Activated effector memory CD4-positive, alpha-beta T cell treated with Interleukin-2 at 50 U/mL for 16 hours (primary cell): ENCODE measurements around the gene RBFOX2.

ENCODE experiments used
- DNase-seq: peaks from one replicate; pipeline ENCODE4 v3.0.0-alpha.2; 2020

Gene RBFOX2

DNA sequence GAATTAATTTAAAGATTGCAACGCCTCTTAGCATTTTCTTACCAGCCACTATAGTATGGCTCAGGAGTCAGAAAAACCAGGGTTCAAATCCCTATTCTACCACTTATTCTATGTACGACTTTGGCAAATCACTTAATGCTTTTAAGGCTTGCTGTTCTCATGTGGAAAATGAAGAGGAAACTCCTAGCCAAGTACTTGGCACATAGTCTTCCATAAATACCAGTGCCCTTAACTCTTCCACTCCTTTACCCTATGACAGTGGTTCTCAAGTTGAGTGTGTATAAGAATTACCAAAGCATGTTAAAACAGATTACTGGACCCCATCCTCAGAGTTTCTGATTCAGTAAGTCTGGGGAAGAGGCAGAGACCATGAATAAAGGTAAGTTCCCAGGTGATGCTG lies 107.6 kb downstream of the RBFOX2 start:
- no peak for DNase-seq

DNA sequence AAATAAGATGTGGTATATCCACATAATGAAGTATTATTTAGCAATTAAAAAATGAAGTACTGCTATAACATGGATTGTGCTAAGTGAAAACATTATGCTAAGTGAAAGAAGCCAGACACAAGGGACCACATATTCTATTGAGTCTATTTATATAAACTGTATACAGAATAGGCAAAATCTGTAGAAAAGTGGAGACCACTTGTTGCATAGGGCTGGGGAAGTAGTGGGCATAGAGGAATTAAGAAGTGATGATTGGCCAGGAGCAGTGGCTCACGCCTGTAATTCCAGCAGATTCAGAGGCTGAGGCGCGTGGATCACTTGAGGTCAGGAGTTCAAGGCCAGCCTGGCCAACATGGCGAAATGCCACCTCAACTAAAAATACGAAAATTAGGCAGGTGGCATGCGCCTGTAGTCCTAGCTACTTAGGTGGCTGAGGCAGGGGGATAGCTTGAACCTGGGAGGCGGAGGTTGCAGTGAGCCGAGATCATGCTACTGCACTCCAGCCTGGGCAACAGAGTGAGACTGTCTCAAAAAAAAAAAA lies 109.6 kb downstream of the RBFOX2 start:
- no peak for DNase-seq

DNA sequence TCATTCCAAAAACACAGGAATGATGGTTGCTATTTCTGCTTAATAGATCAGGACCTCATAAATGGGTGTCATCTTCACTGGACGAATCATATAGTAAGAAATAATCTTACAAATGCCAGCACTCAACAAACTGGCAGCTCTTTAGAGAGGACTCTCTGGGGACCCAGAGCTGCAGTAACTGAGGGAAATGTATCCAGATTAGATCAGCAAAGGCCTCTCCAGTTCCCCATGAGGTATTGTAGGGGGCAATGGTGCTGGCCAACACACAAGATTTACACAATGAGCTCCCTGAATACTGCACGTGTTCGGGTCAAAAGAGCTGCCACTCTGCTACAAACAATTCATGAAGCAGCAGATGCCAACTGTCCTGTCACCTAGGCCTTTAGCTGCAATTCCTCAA lies 110.2 kb downstream of the RBFOX2 start:
- no peak for DNase-seq

DNA sequence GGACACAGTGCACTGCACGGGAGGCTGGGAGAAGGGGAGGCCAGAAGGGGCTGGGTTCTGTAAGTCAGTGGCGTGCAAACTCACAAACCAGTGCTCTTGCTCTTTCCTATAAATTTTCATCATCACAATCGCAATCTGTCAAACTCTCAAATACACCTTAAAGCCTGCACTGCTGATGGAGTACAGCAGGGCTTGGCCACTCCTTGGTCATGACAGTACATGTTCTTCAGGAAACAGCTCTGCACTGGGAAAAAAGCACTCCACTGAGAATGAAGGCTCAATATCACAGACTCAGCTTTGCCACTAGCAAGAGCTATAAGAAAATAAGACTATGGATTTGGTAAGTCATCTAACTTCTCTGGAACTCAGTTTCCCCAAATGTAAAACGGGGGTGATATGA lies 111.0 kb downstream of the RBFOX2 start:
- no peak for DNase-seq

DNA sequence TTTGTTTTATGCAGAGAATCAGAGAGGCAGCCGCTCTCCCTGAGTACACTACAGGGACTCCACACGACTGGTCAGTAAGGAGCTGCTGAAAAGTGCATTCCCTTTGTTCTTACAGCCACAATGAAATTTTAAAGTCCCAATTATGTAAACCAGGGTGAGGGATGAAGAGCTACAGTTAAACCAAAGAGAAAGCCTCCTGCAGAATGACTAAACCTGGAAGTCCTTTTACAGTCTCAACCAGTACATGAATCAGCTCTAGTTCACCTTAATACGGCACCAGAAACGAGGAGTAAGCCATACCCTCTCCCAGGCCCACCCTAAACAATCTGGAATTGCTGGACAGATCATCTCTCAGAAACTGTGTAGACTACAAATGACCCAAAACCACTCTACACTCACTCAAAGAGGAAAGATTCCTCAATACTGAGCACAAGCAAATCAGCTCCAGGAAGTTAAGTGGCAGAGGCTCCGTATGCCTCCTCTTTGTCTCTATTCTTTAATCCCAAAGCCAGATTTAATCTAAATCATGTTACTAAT lies 113.1 kb downstream of the RBFOX2 start:
- no peak for DNase-seq

DNA sequence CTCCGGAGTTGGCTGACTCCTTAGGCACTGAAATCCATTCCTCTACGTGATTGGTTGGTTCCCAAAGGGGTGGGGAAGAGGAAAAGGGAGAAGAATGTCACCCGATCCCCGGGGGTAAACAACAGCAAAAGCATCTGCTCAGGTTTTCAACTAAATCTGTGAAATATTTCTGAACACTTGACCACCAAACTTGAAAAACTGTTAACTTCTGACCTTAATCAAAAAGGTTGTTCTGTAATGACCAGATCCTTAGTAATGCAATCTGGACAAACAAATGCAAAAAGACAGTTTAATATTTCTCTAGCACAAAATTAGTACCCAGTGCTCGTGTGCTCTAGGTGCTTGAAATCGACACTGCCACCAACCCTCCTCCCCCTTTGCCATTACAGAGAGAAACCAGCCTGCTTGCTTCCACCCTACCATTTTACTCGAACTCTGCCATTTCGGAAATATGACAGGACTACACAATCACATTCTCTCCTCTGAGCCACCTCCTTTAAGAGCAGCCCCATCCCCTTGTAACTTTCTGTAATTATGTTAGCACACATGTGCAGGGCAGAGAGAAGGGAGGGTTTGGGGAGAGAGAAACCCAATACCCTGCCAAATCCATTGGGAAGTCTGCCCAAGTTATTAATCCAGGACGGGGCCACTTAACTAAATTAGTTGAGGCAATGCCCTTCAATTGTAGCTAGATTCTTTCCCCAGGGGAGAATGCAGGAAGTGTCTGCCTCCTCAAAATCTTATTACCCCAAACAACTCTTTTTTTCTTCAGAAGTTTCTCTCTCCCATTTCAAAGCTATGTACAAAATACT lies 113.8 kb downstream of the RBFOX2 start:
- no peak for DNase-seq

DNA sequence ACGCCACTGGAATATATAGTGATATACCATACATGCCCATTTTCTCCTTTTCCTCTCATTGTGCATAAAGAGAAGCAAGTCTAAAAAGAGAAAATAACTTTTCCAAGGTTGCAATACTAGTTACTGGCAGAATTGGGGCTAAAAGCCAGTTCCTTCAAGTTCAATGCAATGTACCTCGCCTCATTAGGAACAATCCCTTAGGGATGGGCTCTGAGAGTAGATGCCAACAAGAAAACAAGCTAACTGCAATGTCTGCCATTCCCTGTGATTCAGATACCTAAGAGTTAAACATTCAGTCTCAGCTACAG lies 114.3 kb downstream of the RBFOX2 start:
- no peak for DNase-seq

DNA sequence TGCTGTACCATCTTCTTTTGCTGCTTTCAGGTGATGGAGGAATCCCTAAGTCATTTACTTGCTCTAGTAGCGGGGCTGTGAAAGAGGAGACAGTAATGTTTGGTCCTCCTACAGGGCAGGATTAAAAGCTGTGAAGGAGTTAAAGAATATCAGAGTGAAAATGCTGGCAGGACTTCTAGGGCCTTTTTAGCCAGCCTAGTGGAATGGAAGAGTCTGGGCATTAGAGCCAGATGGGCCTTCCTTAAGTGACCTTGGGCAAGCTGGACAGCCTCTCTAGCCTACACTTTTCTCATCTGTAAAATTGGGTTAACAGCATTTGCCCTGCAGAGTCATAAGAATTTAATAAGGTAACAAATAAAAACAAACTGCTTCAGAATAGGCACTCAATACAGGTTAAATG lies 114.7 kb downstream of the RBFOX2 start:
- no peak for DNase-seq

DNA sequence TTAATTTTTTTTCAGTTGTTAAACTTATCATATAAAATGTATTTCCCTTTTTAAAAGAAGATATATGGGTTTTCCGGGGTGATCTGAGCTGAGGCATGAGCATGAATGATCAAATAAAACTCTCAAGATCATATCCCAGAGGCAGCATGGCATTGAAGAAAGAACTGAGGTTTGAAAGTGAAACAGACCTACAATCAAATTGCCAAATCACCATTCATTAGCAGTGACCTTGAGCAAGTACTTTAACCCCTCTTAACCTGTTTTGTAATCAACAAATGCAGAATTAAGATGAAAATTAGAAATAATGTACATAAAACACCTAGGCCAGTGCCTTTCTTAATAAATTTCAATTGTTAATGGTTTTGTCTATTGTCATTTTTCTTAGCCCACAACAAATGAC lies 116.0 kb downstream of the RBFOX2 start:
- no peak for DNase-seq

DNA sequence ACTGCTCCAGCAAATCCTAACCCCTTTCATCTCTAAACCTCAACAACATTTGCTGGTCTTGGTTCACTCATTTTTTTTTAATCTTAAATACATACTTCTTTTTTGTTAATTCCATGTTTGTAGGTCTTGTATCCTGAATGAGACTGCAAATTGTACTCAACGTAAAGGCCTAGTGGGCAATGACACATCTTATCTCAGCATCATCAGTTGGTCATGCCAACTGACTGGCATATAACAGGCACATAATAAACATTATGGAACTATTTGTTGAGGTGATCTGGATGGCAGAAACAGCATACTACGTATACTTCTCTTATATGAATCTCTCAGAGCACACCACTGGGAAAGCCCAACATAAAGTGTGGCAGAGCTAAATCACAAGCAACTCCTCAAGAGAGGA lies 116.7 kb downstream of the RBFOX2 start:
- no peak for DNase-seq

DNA sequence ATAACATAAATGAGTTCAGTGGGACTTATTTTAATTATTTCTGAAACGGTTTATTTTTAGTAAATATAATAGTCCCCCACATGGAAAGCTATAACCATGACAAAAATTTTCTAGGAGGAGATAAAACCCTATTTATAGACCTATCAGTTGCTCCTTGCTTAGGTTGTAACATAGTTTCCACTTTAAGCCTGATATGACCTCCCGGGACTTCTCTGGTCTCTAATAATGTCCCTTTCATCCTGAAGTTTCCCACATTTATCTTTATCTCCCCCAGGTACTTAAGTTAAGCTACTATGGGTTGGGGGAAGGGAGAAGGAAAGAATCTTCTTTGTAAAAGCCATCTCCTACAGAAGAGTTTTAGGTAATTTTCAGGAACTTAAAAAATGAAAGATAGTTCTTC lies 117.7 kb downstream of the RBFOX2 start:
- DNase-seq = no peak

DNA sequence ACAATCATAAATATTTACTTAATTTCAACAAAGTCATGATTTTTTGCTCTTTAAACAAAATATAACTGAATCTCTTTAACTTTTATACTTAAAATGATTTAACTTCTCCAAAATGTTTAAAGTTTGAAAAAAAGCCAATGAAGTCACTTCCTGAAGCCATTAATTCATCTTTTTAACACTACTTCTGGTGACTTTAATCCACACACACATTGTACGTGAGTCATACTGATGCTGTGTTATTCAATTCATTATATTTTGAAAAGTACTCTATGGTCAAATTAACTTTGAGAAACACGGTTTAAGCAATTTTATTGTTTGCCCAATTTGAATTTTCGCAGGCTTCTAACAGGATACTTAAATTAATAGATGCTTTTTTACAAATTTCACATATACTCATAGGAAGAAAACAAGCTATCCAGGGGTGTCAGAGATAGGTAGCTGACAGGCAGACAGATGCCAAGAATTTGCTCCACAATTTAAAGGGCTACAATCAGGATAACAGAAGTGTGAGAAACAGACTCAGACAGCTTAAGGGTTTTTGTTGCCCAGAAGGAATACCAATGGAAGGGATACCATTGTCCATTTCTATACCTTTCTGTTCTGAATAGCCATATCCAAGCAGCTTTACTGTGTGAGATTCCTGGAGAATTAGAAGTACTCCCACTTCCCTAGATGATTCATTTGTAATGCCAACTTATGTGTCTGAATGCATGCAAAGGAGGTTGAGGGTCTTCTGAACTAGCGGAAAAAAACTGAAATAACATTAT lies 118.4 kb downstream of the RBFOX2 start:
- no peak for DNase-seq

DNA sequence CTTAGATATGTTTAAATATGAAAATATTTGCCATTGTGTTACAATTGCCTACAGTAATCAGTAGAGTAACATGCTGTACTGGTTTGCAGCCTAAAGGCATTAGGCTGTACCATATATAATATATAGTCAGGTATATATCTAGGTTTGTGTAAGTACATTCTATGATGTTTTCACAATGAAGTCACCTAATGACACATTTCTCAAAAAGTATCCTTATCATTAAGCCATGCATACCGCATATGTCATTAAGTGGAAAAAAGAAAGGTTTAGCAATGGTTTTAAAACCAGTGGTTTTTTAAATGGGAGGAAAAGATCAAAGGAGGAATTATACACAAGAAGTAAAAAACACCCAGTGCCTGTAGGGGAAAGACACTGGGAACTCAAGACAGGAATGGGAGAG lies 122.7 kb downstream of the RBFOX2 start:
- DNase-seq = no peak

DNA sequence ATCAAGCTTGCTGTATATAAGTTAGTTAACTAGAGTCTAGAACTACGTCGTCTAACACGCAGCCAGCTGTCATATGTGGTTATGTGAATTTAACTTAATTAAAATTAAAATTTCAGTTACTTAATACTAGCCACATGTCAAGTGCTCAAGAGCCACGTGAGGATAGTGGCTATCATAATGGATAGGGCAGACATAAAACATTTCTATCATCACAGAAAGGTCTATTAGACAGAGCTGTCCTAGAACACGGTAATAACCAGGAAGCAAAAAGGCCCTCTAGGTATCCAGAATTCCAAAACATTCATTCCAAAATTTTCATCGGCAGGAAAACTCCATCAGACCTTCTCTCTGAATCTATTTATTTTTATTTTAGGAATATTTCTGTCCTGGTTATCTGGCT lies 123.9 kb downstream of the RBFOX2 start:
- no peak for DNase-seq

DNA sequence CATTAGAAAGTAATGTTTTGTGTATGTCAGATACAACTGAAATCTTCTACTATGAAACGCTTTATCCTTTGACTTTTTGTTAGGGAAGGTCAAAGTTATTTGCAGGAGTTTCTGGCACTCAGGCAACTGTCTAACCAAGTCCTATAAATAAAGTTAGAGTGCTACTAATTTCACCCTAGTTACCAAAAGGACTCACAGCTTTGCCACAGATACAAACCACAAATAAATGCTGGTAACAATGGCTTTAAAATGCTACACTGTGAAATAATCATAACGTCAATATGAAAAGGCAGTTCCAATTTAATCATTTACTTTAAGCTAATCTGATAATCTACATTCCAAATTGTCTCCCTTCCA lies 124.3 kb downstream of the RBFOX2 start:
- DNase-seq = no peak

DNA sequence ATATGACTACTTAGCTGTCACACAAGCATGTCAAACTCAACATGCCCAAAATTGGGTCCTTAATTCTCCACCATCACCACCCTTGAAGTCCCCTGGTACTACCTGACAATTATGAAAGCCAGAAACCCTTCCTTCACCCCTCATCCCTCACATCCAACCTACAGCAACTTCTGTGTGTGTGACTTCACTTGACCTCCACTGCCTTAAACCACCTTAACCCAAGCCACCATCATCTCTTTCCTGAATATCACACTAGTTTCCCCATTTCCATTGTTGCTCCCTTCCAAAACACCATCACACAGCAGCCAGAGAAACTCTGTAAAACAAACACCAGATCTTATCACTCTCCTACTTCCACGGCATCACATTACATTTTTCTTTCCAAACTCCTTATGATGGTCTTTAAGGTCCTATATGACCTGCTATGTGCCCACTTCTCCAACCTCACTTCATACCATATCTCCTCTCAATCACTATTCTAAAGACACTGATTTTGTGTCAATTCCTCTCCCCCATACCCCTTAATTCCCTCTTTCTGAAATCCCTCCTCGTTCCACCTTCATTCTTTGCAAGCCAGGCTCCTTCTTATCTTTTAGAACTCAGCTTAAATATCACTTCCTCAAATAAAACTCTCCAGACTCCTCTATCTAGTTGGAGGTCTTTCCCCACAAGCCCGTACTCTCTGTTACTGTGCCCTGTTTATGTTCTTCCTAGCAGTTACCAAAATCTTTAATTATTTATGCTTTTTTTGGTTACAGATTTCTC lies 124.9 kb downstream of the RBFOX2 start:
- no peak for DNase-seq

DNA sequence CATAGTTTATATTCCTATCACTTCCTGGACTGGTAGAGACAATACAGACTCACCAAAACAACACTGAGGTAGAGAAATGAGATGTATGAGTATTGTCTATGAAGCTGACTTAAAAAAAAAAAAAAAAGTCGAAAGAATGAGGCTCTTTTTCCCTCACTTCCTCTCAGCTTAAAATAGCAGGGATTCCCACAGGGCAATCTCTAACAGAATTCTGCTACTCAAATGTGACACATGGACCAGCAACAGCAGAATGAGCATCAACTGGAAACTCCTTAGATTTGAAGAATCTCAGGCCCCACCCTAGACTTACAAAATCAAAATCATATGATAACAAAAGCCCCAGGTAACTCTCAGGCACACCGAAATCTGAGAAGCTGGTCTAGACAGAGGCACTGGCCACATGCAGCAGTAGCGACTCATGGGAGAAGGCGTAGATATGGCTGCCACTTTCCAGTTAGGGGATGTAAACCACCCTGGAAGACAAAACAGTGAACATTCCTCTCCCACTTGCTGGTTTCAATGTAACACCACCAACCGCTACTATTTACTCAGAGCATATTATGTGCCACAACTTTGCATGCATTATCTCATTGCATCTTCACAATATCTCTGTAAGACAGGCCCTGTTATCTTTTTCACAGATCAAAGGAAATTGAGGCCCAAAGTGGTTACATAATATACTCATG lies 128.0 kb downstream of the RBFOX2 start:
- DNase-seq = no peak

DNA sequence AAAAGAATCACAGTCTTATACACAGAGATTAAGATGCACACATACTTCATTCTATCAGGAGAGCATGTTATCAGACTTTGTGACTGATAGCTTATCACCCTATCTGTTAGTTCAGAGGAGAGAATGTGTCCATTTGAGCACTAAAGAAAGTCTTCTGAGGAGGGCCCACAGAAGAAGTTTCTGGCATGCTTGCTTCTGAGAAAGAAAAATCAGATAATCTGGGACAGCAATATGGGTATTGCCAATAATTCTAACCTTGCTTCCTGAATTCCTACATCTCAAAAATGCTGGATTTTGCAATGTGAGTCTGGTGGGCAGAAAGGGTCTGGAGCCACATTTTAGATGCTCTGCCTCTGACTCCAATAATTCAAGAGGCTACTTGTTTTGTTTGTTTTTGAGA lies 128.9 kb downstream of the RBFOX2 start:
- DNase-seq = no peak

DNA sequence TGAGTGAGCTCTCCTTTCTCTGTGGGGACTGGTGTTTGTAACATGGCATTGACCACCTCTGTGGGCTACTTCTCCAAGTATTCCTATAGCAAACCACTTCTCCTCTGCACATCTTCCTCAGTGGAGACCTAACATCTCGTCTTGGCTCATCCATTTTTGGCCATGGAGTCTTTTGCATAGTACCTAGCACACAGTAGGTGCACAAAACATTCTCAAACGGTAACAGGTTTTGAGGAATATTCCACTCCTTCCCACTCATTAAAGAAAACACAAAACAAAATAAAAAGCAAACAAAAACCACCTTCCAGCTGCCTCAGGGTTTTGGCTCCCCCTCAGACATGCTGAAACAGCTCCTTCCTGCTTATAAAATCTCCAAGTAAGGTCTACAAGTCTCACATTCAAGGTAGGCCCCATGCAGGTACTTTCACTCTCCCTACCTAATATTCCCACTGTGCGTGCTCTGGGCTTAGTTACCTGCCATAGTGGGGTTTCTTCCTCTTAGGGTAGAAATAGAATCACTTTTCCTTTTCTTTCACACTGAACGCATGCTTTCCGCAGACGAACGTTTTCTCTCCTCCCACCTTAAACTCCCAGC lies 132.4 kb downstream of the RBFOX2 start:
- no peak for DNase-seq

DNA sequence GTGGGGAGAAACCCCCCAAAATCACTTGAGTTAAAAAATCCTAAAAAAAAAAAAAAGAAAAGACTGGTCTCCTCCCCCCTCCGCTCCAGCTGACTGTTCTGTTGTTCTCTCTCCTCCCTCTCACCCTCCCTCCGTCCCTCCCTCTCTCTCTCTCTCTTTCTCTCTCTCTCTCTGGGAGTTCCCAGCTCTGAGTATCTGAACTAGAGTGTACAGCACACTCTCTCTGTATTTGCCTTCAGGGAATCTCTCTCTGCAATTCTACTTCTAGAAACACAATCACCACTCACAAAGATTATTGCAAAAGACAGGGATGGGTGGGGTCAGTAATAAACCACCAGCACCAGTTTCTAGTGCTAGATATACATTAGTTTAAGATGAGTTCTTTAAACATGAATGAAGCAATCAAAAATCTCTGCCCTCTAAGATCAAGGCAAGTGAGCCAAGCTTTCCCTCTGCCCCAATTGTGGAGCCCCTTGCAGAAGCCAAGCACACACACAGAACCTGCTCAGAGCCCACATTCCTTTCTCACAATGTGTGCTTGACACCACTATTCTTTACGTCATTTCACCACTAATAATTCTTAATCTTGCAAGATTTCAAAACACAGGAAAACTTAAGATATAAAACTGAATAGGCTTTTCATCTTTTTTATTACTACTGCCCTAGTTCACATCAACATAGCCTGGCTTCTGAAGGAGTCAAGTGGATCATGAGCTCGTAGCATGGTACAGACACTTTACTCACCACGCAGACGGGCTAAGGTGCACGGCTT lies 133.5 kb downstream of the RBFOX2 start:
- DNase-seq = no peak

DNA sequence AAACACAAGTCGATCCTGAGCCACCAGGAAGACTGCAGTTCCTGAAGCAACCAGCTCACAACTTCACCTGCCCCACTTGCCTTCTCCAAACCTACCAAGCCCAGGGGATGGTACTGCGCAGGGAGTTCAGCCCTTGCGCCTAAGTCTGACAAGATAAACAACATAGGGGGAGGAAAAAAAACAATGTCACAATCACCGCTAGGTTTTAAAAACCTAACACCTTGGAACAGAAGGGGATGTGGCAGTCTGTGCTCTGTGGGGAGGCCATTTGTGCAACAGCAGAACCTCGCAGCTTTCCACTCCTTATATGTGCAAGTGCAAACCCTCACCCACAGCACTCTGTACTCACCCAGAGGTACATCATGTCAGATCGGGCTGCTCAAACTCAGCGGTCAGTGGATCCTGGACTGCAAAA lies 134.2 kb downstream of the RBFOX2 start:
- no peak for DNase-seq

DNA sequence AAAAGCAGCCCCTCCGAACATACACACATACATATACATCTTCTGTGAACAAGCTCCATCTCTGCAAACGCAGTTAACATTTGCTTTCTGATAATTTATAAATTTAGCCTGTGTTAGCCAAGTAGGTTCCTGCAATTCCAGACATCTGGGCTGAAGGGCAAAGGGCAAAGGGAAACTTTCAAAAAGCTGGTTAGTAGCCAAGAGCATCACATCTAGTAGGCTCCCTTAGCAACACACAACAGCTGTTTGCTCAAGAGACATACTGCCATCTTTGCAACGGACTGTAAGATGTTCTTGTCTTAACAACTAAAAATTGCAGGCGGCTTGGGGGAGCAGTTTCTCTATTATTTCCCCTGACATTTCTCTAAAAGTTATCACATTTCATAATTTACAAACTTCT lies 134.9 kb downstream of the RBFOX2 start:
- no peak for DNase-seq
